HepG2 (cell line): ENCODE measurements around the gene EFCAB11. TPM values are rescaled to one million over a fixed set of nuclear protein-coding genes. Genes with fewer than 3 reads are reported as not detected.
A peak's percentile ranks its signal among the peaks of the same experiment; 100 is the strongest.

Experiments used
- CSRNP1 ChIP-seq: sonication (generic); formaldehyde crosslinking; IDR thresholded peaks from 2 replicates; pipeline ENCODE4 v1.8.1; 2023; ENCODE audit warnings: mild to moderate bottlenecking, missing genetic modification reagents
- IRF9 ChIP-seq: sonication (generic); formaldehyde crosslinking; IDR thresholded peaks from 2 replicates; pipeline ENCODE4 v1.8.0; 2022; ENCODE audit warnings: missing genetic modification reagents, mild to moderate bottlenecking, borderline replicate concordance
- KLF6 ChIP-seq: IDR thresholded peaks from 2 replicates; pipeline ENCODE4 v1.8.0; 2016; ENCODE audit warnings: missing biosample characterization, missing genetic modification reagents
- MAX ChIP-seq: IDR thresholded peaks from 2 replicates; pipeline ENCODE4 v1.6.1; 2012; ENCODE audit warnings: inconsistent platforms
- NR2F6 ChIP-seq, 2 experiments: IDR thresholded peaks; 2 replicates each; pipeline ENCODE4 v1.6.1; 2016; ENCODE audit warnings: antibody characterized with exemption in 1 of 2, mild to moderate bottlenecking in 1 of 2
- NRL ChIP-seq: sonication (generic); formaldehyde crosslinking; IDR thresholded peaks from 2 replicates; pipeline ENCODE4 v1.5.0; 2020; ENCODE audit warnings: missing genetic modification reagents, mild to moderate bottlenecking, moderate library complexity, borderline replicate concordance
- PAWR ChIP-seq: sonication (generic); formaldehyde crosslinking; IDR thresholded peaks from 2 replicates; pipeline ENCODE4 v1.4.0; 2020; ENCODE audit warnings: missing genetic modification reagents, mild to moderate bottlenecking, borderline replicate concordance
- SMYD3 ChIP-seq: sonication (generic); formaldehyde crosslinking; IDR thresholded peaks from 2 replicates; pipeline ENCODE4 v1.8.1; 2023; ENCODE audit warnings: mild to moderate bottlenecking, missing genetic modification reagents
- SNAPC2 ChIP-seq: sonication (generic); formaldehyde crosslinking; IDR thresholded peaks from 2 replicates; pipeline ENCODE4 v1.8.1; 2022; ENCODE audit warnings: mild to moderate bottlenecking, missing genetic modification reagents
- TBL1XR1 ChIP-seq: fragments of 150-350 bp; IDR thresholded peaks from 2 replicates; pipeline ENCODE4 v1.6.1; 2014; ENCODE audit warnings: borderline replicate concordance, low read length; ENCODE audit not compliant: partially characterized antibody
- ZKSCAN5 ChIP-seq: sonication (generic); formaldehyde crosslinking; IDR thresholded peaks from 2 replicates; pipeline ENCODE4 v1.5.1; 2020; ENCODE audit warnings: mild to moderate bottlenecking, missing genetic modification reagents
- polyA plus RNA-seq, 8 experiments: library from polyadenylated mRNA; depleted of rRNA in 3 of 8; stranded (reverse) in 7 of 8; unstranded in 1 of 8; fragments of >200 nt; fragmentation: Illumina TruSeq in 4 of 8; extraction: Trizol in 4 of 8; gene quantifications; 2 replicates each; pipeline versions ENCODE4 v1.2.1 to v1.2.3, GENCODE V29; 2011 to 2016; ENCODE audit warnings: low read depth in 4 of 8, missing spikeins in 1 of 8, mixed read lengths in 1 of 8; ENCODE audit not compliant: insufficient read depth in 1 of 8
- total RNA-seq, 5 experiments: library from RNA; depleted of rRNA; stranded (reverse); fragments of >200 nt; fragmentation: Illumina TruSeq; extraction: Trizol; gene quantifications; 2 replicates each; pipeline ENCODE4 v1.2.3, GENCODE V29; 2016; ENCODE audit warnings: low read depth in 1 of 5
- TF ChIP-seq, protein P1 (sequence below): sonication (generic); formaldehyde crosslinking; IDR thresholded peaks from 2 replicates; pipeline ENCODE4 v1.4.0; 2020; ENCODE audit warnings: low read depth, missing genetic modification reagents
- TF ChIP-seq, protein P2 (sequence below): sonication (generic); formaldehyde crosslinking; IDR thresholded peaks from 2 replicates; pipeline ENCODE4 v1.4.0; 2020; ENCODE audit warnings: mild to moderate bottlenecking, missing genetic modification reagents
- TF ChIP-seq, protein P3 (sequence below): sonication (generic); formaldehyde crosslinking; conservative IDR thresholded peaks from 2 replicates; pipeline ENCODE4 v1.8.1; 2023; ENCODE audit warnings: missing genetic modification reagents

EFCAB11 gene
- total and polyA plus RNA-seq, 2 of the 13 experiments (the other 11 are each of a cell fraction or from before 2014, with no cell fraction given): 8.2 to 31.5 TPM

GRCh38 chr14:89954070-89955021, at the start of gene EFCAB11 (continued):
- TF ChIP-seq NRL (CRISPR knock-in tag): peak; percentile 83
- TF ChIP-seq MAX: peak; percentile 57
- TF ChIP-seq CSRNP1 (CRISPR knock-in tag): no peak; the same call in 1 of the 2 replicates
- TF ChIP-seq, protein P1, sequence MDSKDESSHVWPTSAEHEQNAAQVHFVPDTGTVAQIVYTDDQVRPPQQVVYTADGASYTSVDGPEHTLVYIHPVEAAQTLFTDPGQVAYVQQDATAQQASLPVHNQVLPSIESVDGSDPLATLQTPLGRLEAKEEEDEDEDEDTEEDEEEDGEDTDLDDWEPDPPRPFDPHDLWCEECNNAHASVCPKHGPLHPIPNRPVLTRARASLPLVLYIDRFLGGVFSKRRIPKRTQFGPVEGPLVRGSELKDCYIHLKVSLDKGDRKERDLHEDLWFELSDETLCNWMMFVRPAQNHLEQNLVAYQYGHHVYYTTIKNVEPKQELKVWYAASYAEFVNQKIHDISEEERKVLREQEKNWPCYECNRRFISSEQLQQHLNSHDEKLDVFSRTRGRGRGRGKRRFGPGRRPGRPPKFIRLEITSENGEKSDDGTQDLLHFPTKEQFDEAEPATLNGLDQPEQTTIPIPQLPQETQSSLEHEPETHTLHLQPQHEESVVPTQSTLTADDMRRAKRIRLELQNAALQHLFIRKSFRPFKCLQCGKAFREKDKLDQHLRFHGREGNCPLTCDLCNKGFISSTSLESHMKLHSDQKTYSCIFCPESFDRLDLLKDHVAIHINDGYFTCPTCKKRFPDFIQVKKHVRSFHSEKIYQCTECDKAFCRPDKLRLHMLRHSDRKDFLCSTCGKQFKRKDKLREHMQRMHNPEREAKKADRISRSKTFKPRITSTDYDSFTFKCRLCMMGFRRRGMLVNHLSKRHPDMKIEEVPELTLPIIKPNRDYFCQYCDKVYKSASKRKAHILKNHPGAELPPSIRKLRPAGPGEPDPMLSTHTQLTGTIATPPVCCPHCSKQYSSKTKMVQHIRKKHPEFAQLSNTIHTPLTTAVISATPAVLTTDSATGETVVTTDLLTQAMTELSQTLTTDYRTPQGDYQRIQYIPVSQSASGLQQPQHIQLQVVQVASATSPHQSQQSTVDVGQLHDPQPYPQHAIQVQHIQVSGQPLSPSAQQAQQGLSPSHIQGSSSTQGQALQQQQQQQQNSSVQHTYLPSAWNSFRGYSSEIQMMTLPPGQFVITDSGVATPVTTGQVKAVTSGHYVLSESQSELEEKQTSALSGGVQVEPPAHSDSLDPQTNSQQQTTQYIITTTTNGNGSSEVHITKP: no peak
- TF ChIP-seq SNAPC2 (CRISPR knock-in tag): no peak
- TF ChIP-seq IRF9 (CRISPR knock-in tag): no peak
- TF ChIP-seq ZKSCAN5 (CRISPR knock-in tag): no peak
- TF ChIP-seq NR2F6 (IDR thresholded peaks at IDR 0.05): no peak
- no peak for TF ChIP-seq NR2F6 (CRISPR knock-in tag; IDR thresholded peaks at IDR 0.05)
- TF ChIP-seq, protein P2, sequence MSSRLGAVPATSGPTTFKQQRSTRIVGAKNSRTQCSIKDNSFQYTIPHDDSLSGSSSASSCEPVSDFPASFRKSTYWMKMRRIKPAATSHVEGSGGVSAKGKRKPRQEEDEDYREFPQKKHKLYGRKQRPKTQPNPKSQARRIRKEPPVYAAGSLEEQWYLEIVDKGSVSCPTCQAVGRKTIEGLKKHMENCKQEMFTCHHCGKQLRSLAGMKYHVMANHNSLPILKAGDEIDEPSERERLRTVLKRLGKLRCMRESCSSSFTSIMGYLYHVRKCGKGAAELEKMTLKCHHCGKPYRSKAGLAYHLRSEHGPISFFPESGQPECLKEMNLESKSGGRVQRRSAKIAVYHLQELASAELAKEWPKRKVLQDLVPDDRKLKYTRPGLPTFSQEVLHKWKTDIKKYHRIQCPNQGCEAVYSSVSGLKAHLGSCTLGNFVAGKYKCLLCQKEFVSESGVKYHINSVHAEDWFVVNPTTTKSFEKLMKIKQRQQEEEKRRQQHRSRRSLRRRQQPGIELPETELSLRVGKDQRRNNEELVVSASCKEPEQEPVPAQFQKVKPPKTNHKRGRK (CRISPR knock-in tag): no peak
- TF ChIP-seq TBL1XR1: no peak
- TF ChIP-seq KLF6 (CRISPR knock-in tag): no peak
- TF ChIP-seq, protein P3, sequence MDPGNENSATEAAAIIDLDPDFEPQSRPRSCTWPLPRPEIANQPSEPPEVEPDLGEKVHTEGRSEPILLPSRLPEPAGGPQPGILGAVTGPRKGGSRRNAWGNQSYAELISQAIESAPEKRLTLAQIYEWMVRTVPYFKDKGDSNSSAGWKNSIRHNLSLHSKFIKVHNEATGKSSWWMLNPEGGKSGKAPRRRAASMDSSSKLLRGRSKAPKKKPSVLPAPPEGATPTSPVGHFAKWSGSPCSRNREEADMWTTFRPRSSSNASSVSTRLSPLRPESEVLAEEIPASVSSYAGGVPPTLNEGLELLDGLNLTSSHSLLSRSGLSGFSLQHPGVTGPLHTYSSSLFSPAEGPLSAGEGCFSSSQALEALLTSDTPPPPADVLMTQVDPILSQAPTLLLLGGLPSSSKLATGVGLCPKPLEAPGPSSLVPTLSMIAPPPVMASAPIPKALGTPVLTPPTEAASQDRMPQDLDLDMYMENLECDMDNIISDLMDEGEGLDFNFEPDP (CRISPR knock-in tag): no peak
- no peak for TF ChIP-seq SMYD3 (CRISPR knock-in tag)
- no peak for TF ChIP-seq PAWR (CRISPR knock-in tag)
